HG03378 (cell line): Measurements from ENCODE around the gene ANKS1B.
A peak's percentile ranks its signal among the peaks of the same experiment; 100 is the strongest.
"Not testable (repeated sequence)": the region's sequence is repeated elsewhere in the genome, so short reads cannot be mapped to it uniquely, and the experiment has no call there.

ENCODE experiments used
- ATAC-seq: cut with Tn5 transposase; IDR thresholded peaks from one replicate; pipeline ENCODE4 v1.9.1; 2021; ENCODE audit warnings: mild to moderate bottlenecking, moderate library complexity; ENCODE audit not compliant: unreplicated experiment

The ANKS1B gene

GRCh38 chr12:99611117-99611516 lies 373.6 kb downstream of the ANKS1B start:
- no peak for ATAC-seq

- no peak for ATAC-seq
Measured at GRCh38 chr12:99609455-99610181, 375.1 kb downstream of the ANKS1B start.

GRCh38 chr12:99600388-99600787 lies 384.3 kb downstream of the ANKS1B start:
- ATAC-seq, result peak; percentile 78

- no peak for ATAC-seq
Measured at GRCh38 chr12:99598785-99599184, 386.0 kb downstream of the ANKS1B start.

- no peak for ATAC-seq
Measured at GRCh38 chr12:99596762-99597161, 388.0 kb downstream of the ANKS1B start.

- not testable (repeated sequence) for ATAC-seq
Measured at GRCh38 chr12:99577125-99577524, 407.6 kb downstream of the ANKS1B start.

- ATAC-seq, result no peak
Measured at GRCh38 chr12:99573980-99574379, 410.8 kb downstream of the ANKS1B start.

GRCh38 chr12:99567072-99567471 lies 417.7 kb downstream of the ANKS1B start:
- ATAC-seq, result no peak

- no peak for ATAC-seq
Measured at GRCh38 chr12:99558109-99558508, 426.6 kb downstream of the ANKS1B start.

GRCh38 chr12:99553461-99553860 lies 431.3 kb downstream of the ANKS1B start:
- ATAC-seq, result no peak

GRCh38 chr12:99552022-99552421 lies 432.7 kb downstream of the ANKS1B start:
- no peak for ATAC-seq

- ATAC-seq, result no peak
Measured at GRCh38 chr12:99549651-99550050, 435.1 kb downstream of the ANKS1B start.

- ATAC-seq, result no peak
Measured at GRCh38 chr12:99549196-99549595, 435.5 kb downstream of the ANKS1B start.

GRCh38 chr12:99544457-99544856 lies 440.3 kb downstream of the ANKS1B start:
- no peak for ATAC-seq

GRCh38 chr12:99529966-99530365 lies 454.8 kb downstream of the ANKS1B start:
- ATAC-seq, result peak; percentile 98

GRCh38 chr12:99528478-99528877 lies 456.3 kb downstream of the ANKS1B start:
- no peak for ATAC-seq

GRCh38 chr12:99523853-99524252 lies 460.9 kb downstream of the ANKS1B start:
- ATAC-seq, result no peak

GRCh38 chr12:99522456-99522855 lies 462.3 kb downstream of the ANKS1B start:
- ATAC-seq, result no peak

- ATAC-seq, result no peak
Measured at GRCh38 chr12:99521664-99522063, 463.1 kb downstream of the ANKS1B start.

- ATAC-seq, result no peak
Measured at GRCh38 chr12:99513066-99513465, 471.7 kb downstream of the ANKS1B start.

- no peak for ATAC-seq
Measured at GRCh38 chr12:99505805-99506204, 478.9 kb downstream of the ANKS1B start.

- no peak for ATAC-seq
Measured at GRCh38 chr12:99498756-99499155, 486.0 kb downstream of the ANKS1B start.

GRCh38 chr12:99495799-99496198 lies 488.9 kb downstream of the ANKS1B start:
- ATAC-seq, result no peak
